PC-3 (cell line): ENCODE data around the gene BLOC1S1. TPM values are rescaled to one million over a fixed set of nuclear protein-coding genes. Genes with fewer than 3 reads are reported as not detected.

Experiments
- ATAC-seq: fragments of 200-7000 bp; cut with Tn5 transposase; 2 replicates; pipeline ENCODE4 v1.9.1; 2020; ENCODE audit warnings: mild to moderate bottlenecking, moderate library complexity
- BruUV-seq: library from RNA; stranded (reverse); fragments of 400-500 nt; replicated peaks from 2 replicates; lab custom pipeline; 2021; lab: Mats Ljungman, UMichigan
- CTCF ChIA-PET: fragments of 300-600 bp; sonication (Branson Sonifier 250); formaldehyde crosslinking; loops from one replicate; lab custom pipeline; 2022; ENCODE audit warnings: antibody characterized with exemption; lab: Charles Lee
- POLR2A ChIA-PET: fragments of 300-600 bp; sonication (Branson Sonifier 250); formaldehyde crosslinking; loops from one replicate; lab custom pipeline; 2022; ENCODE audit warnings: antibody characterized with exemption; ENCODE audit not compliant: unreplicated experiment; lab: Charles Lee
- DNase-seq: peaks from one replicate; pipeline ENCODE4 v3.0.0-alpha.2; 2015
- H2AFZ ChIP-seq: fragments of 300-600 bp; sonication (generic); 2 replicates; pipeline ENCODE4 v1.6.0; 2016; ENCODE audit warnings: antibody characterized with exemption, low read length
- H3F3A ChIP-seq: fragments of 300-600 bp; sonication (generic); one replicate; pipeline ENCODE4 v1.6.0; 2017; ENCODE audit warnings: antibody characterized with exemption, low read length, control low read depth, mild to moderate bottlenecking; ENCODE audit not compliant: unreplicated experiment
- H3K27ac ChIP-seq: fragments of 300-600 bp; sonication (generic); 2 replicates; pipeline ENCODE4 v1.5.1; 2016; ENCODE audit warnings: mild to moderate bottlenecking, low read length
- H3K27me3 ChIP-seq: fragments of 300-600 bp; sonication (generic); 2 replicates; pipeline ENCODE4 v1.6.1; 2016; ENCODE audit warnings: low read length, mixed read lengths
- H3K36me3 ChIP-seq: fragments of 300-600 bp; sonication (generic); 2 replicates; pipeline ENCODE4 v1.6.1; 2016; ENCODE audit warnings: low read depth, mixed run types, low read length, mixed read lengths
- H3K4me1 ChIP-seq: fragments of 300-600 bp; sonication (generic); 2 replicates; pipeline ENCODE4 v1.5.1; 2016; ENCODE audit warnings: low read length; ENCODE audit not compliant: insufficient read depth
- H3K4me2 ChIP-seq: fragments of 300-600 bp; sonication (generic); 2 replicates; pipeline ENCODE4 v1.6.0; 2016; ENCODE audit warnings: low read length
- H3K4me3 ChIP-seq: fragments of 300-600 bp; sonication (generic); 2 replicates; pipeline ENCODE4 v1.5.1; 2016; ENCODE audit warnings: mild to moderate bottlenecking, low read length, mixed read lengths
- H3K79me2 ChIP-seq: fragments of 300-600 bp; sonication (generic); 2 replicates; pipeline ENCODE4 v1.6.1; 2017; ENCODE audit warnings: low read length, mixed read lengths
- H3K9ac ChIP-seq: fragments of 300-600 bp; sonication (generic); 2 replicates; pipeline ENCODE4 v1.6.0; 2016; ENCODE audit warnings: mild to moderate bottlenecking, low read length
- H3K9me2 ChIP-seq: fragments of 300-600 bp; sonication (generic); replicated peaks from 2 replicates; pipeline ENCODE4 v1.6.1; 2016; ENCODE audit warnings: mixed run types, low read length, mixed read lengths
- H3K9me3 ChIP-seq: fragments of 300-600 bp; sonication (generic); 2 replicates; pipeline ENCODE4 v1.6.1; 2016; ENCODE audit warnings: low read length, mixed read lengths
- H4K20me1 ChIP-seq: fragments of 300-600 bp; sonication (generic); 2 replicates; pipeline ENCODE4 v1.6.1; 2016; ENCODE audit warnings: low read length, mixed read lengths
- CTCF ChIP-seq: fragments of 300-600 bp; sonication (generic); conservative IDR thresholded peaks from 2 replicates; pipeline ENCODE4 v1.5.1; 2017; ENCODE audit warnings: antibody characterized with exemption, low read depth, mild to moderate bottlenecking, low read length
- EZH2 ChIP-seq: fragments of 300-600 bp; sonication (generic); IDR thresholded peaks from one replicate; pipeline ENCODE4 v1.6.1; 2017; ENCODE audit warnings: antibody characterized with exemption, mild to moderate bottlenecking, low read length; ENCODE audit not compliant: unreplicated experiment
- EZH2phosphoT487 ChIP-seq: fragments of 300-600 bp; sonication (generic); IDR thresholded peaks from 2 replicates; pipeline ENCODE4 v1.6.1; 2018; ENCODE audit warnings: mild to moderate bottlenecking, antibody characterized with exemption, low read length, borderline replicate concordance
- intact Hi-C: fragments of 100-400 bp; cut with micrococcal nuclease; formaldehyde crosslinking; loops from 2 replicates; pipeline ENCODE4 v1.9.0; 2023
- total RNA-seq: library from RNA; depleted of rRNA; stranded (reverse); fragments of >200 nt; gene quantifications from 2 replicates; pipeline ENCODE4 v1.2.3, GENCODE V29; 2014

The BLOC1S1 gene
- total RNA-seq, 1 experiment from 2014 or later: 90.8 TPM

- POLR2A ChIA-PET: no interaction called here
- Histone ChIP-seq H3K79me2 (no peaks in the 10 kb centered on the region), H3K9me3 (no peaks in the 10 kb centered on the region), H3K27me3 (no peaks in the 10 kb centered on the region), H3K4me2 (no peak overlapping the region), H3K9ac (no peak overlapping the region), H3K36me3 (no peaks in the 10 kb centered on the region), H3K4me3 (no peak overlapping the region), H3K4me1 (peaks cover 7% of the 10 kb centered on the region), H3K27ac (no peak overlapping the region), H3K9me2 (no peaks in the 10 kb centered on the region), H2AFZ (no peak overlapping the region), H4K20me1 (no peaks in the 10 kb centered on the region), H3F3A (no peaks in the 10 kb centered on the region)
- DNase-seq: no peak
- ATAC-seq: no peak
- CTCF ChIA-PET: no interaction called here
- intact Hi-C loops: no loop called here
- TF ChIP-seq EZH2 (no peak), EZH2phosphoT487 (no peak), CTCF (no peak)
- BruUV-seq: no TSS peak
Observed at GRCh38 chr12:55702861-55703260, 13.0 kb upstream of the BLOC1S1 start.

- Histone ChIP-seq H3K27me3 (no peaks in the 10 kb centered on the region), H3K36me3 (no peaks in the 10 kb centered on the region), H3F3A (no peaks in the 10 kb centered on the region), H3K4me3 (no peak overlapping the region), H3K4me2 (no peak overlapping the region), H3K9me2 (no peaks in the 10 kb centered on the region), H3K4me1 (peaks cover 10% of the 10 kb centered on the region), H2AFZ (no peak overlapping the region), H3K27ac (no peak overlapping the region), H3K9me3 (no peaks in the 10 kb centered on the region), H4K20me1 (no peaks in the 10 kb centered on the region), H3K9ac (no peak overlapping the region), H3K79me2 (no peaks in the 10 kb centered on the region)
- intact Hi-C loops: no loop called here
- ChIA-PET POLR2A (no interaction called here), CTCF (no interaction called here)
- ATAC-seq (no peak), DNase-seq (no peak)
- BruUV-seq: no TSS peak
- no peak for TF ChIP-seq EZH2phosphoT487
- no peak for TF ChIP-seq CTCF
- TF ChIP-seq EZH2: no peak
Observed at GRCh38 chr12:55703288-55703687, 12.6 kb upstream of the BLOC1S1 start.

- Histone ChIP-seq H3K27ac (no peak overlapping the region), H3K27me3 (no peaks in the 10 kb centered on the region), H2AFZ (no peak overlapping the region), H3K9me3 (no peaks in the 10 kb centered on the region), H3K36me3 (no peaks in the 10 kb centered on the region), H3K9me2 (no peaks in the 10 kb centered on the region), H3K79me2 (no peaks in the 10 kb centered on the region), H3K4me1 (peaks cover 14% of the 10 kb centered on the region), H3F3A (no peaks in the 10 kb centered on the region), H4K20me1 (no peaks in the 10 kb centered on the region), H3K4me2 (no peak overlapping the region), H3K4me3 (no peak overlapping the region), H3K9ac (no peak overlapping the region)
- DNase-seq (no peak), ATAC-seq (no peak)
- intact Hi-C loops: no loop called here
- CTCF ChIA-PET: no interaction called here
- TF ChIP-seq EZH2phosphoT487 (no peak), EZH2 (no peak), CTCF (no peak)
- POLR2A ChIA-PET: no interaction called here
- BruUV-seq: no TSS peak
Observed at GRCh38 chr12:55703901-55704761, 11.7 kb upstream of the BLOC1S1 start.
